ENCODE measurements around the gene KRTAP9-7. TPM values are rescaled to one million over a fixed set of nuclear protein-coding genes. Genes with fewer than 3 reads are reported as not detected.
"Not testable (repeated sequence)": the region's sequence is repeated elsewhere in the genome, so short reads cannot be mapped to it uniquely, and the experiment has no call there.

Gene KRTAP9-7
- total RNA-seq, 1 donor from 2014 or later, result not detected

GRCh38 chr17:41246995-41247787 is 28.3 kb upstream of the KRTAP9-7 start:
- H3K27me3 Mint-ChIP-seq (ENCODE audit: unreplicated experiment); H3K9me3 Mint-ChIP-seq (ENCODE audit: unreplicated experiment); H3K4me3 Mint-ChIP-seq (ENCODE audit: unreplicated experiment); H3K36me3 Mint-ChIP-seq (ENCODE audit: low read depth, unreplicated experiment); DNase-seq (ENCODE audit: low spot score); H3K4me1 Mint-ChIP-seq (ENCODE audit: unreplicated experiment); H3K27ac Mint-ChIP-seq (ENCODE audit: unreplicated experiment): not testable (repeated sequence)

GRCh38 chr17:41249637-41250240 is 25.8 kb upstream of the KRTAP9-7 start, which contains the start of gene KRTAP9-4:
TSS of gene KRTAP9-4 (plus strand) at chr17:41249687. CDS start at chr17:41249721, 34 bp downstream.
- H3K27ac Mint-ChIP-seq (ENCODE audit: unreplicated experiment), result not testable (repeated sequence)

GRCh38 chr17:41251261-41251660 is 24.2 kb upstream of the KRTAP9-7 start:
- DNase-seq (ENCODE audit: low spot score), result no peak
- H3K4me3 Mint-ChIP-seq (ENCODE audit: unreplicated experiment), result no peak overlapping the region
- no peak for TF ChIP-seq CTCF (IDR thresholded peaks at IDR 0.05; ENCODE audit: unreplicated experiment)
- H3K4me1 Mint-ChIP-seq (ENCODE audit: unreplicated experiment), result no peaks in the 10 kb centered on the region
- H3K27me3 Mint-ChIP-seq (ENCODE audit: unreplicated experiment), result peaks cover 3% of the 10 kb centered on the region
- H3K36me3 Mint-ChIP-seq (ENCODE audit: low read depth, unreplicated experiment), result no peaks in the 10 kb centered on the region
- H3K27ac Mint-ChIP-seq (ENCODE audit: unreplicated experiment), result no peak overlapping the region
- no peaks in the 10 kb centered on the region for H3K9me3 Mint-ChIP-seq (ENCODE audit: unreplicated experiment)

More at GRCh38 chr17:41249637-41250240, 25.8 kb upstream of the KRTAP9-7 start, which contains the start of gene KRTAP9-4:
- not testable (repeated sequence) for H3K9me3 Mint-ChIP-seq (ENCODE audit: unreplicated experiment); DNase-seq (ENCODE audit: low spot score); H3K4me3 Mint-ChIP-seq (ENCODE audit: unreplicated experiment); H3K27me3 Mint-ChIP-seq (ENCODE audit: unreplicated experiment); H3K36me3 Mint-ChIP-seq (ENCODE audit: low read depth, unreplicated experiment); H3K4me1 Mint-ChIP-seq (ENCODE audit: unreplicated experiment)

GRCh38 chr17:41254861-41255260 is 20.6 kb upstream of the KRTAP9-7 start:
- Mint-ChIP-seq H3K9me3 (ENCODE audit: unreplicated experiment) (no peaks in the 10 kb centered on the region), H3K36me3 (ENCODE audit: low read depth, unreplicated experiment) (no peaks in the 10 kb centered on the region), H3K4me1 (ENCODE audit: unreplicated experiment) (no peaks in the 10 kb centered on the region), H3K4me3 (ENCODE audit: unreplicated experiment) (no peak overlapping the region), H3K27me3 (ENCODE audit: unreplicated experiment) (peaks cover 3% of the 10 kb centered on the region), H3K27ac (ENCODE audit: unreplicated experiment) (no peak overlapping the region)
- no peak for TF ChIP-seq CTCF (IDR thresholded peaks at IDR 0.05; ENCODE audit: unreplicated experiment)
- no peak for DNase-seq (ENCODE audit: low spot score)

- not testable (repeated sequence) for H3K9me3 Mint-ChIP-seq (ENCODE audit: unreplicated experiment); H3K27me3 Mint-ChIP-seq (ENCODE audit: unreplicated experiment); H3K36me3 Mint-ChIP-seq (ENCODE audit: low read depth, unreplicated experiment); H3K4me1 Mint-ChIP-seq (ENCODE audit: unreplicated experiment); DNase-seq (ENCODE audit: low spot score); H3K27ac Mint-ChIP-seq (ENCODE audit: unreplicated experiment); H3K4me3 Mint-ChIP-seq (ENCODE audit: unreplicated experiment)
These were observed 19.9 kb upstream of the KRTAP9-7 start, which contains the start of gene KRTAP9-9 for GRCh38 chr17:41255381-41256290. TSS of gene KRTAP9-9 (plus strand) at chr17:41255384.

GRCh38 chr17:41256291-41256685 is 19.2 kb upstream of the KRTAP9-7 start:
- no peak overlapping the region for H3K27ac Mint-ChIP-seq (ENCODE audit: unreplicated experiment)

More at GRCh38 chr17:41256291-41256685, 19.2 kb upstream of the KRTAP9-7 start:
- TF ChIP-seq CTCF (IDR thresholded peaks at IDR 0.05; ENCODE audit: unreplicated experiment), result no peak
- peaks cover 3% of the 10 kb centered on the region for H3K27me3 Mint-ChIP-seq (ENCODE audit: unreplicated experiment)
- H3K4me3 Mint-ChIP-seq (ENCODE audit: unreplicated experiment), result no peak overlapping the region
- no peaks in the 10 kb centered on the region for H3K9me3 Mint-ChIP-seq (ENCODE audit: unreplicated experiment)
- H3K36me3 Mint-ChIP-seq (ENCODE audit: low read depth, unreplicated experiment), result no peaks in the 10 kb centered on the region
- H3K4me1 Mint-ChIP-seq (ENCODE audit: unreplicated experiment), result no peaks in the 10 kb centered on the region
- no peak for DNase-seq (ENCODE audit: low spot score)

All from endothelial cell (in vitro differentiated cells).